ENCODE data around the gene RTP4. TPM values are rescaled to one million over a fixed set of nuclear protein-coding genes. Genes with fewer than 3 reads are reported as not detected.
"Not testable (repeated sequence)": the region's sequence is repeated elsewhere in the genome, so short reads cannot be mapped to it uniquely, and the experiment has no call there.

The RTP4 gene
- total RNA-seq, 1 donor from 2014 or later, result not detected

GRCh38 chr3:187370051-187370450, 1.9 kb downstream of the RTP4 start:
- no peak for DNase-seq

DNA sequence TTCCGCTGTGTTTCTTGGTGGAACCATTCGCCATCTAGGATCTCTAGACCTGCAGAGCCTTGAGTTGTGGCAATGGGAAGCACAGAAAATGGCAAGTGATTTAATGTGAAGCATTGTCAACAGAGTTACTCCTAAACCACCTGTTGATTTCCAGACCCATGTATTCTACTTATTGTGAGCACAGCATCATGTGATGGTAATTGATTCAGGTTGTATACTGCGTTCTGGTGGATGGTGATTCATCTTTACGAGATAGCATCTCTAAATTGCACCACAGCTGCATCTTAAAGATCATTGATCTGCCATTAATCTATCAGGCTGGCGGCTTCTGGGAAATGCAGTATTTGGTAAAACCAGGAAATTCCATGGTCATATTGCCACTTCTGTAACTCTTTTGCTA, 7.4 kb downstream of the RTP4 start:
- DNase-seq, result no peak

DNA sequence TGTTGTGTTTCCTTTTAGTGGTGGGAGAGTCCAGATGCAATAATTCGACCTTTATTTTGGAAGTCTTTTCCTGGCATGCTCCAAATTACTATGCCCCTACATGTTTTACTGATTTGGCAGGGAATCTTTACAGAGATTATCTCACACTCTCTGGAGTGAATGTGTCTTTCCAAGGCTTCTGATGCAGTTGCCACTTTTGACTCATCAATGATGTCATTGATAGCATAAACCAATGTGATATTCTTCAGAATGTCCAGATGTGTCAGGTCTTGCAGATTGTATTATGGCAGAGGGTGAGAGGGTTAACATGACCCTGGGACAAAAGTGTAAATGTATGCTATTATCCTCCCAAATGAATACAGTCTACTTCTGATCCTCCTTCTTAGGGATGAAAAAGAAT, 9.7 kb downstream of the RTP4 start:
- DNase-seq, result no peak

DNA sequence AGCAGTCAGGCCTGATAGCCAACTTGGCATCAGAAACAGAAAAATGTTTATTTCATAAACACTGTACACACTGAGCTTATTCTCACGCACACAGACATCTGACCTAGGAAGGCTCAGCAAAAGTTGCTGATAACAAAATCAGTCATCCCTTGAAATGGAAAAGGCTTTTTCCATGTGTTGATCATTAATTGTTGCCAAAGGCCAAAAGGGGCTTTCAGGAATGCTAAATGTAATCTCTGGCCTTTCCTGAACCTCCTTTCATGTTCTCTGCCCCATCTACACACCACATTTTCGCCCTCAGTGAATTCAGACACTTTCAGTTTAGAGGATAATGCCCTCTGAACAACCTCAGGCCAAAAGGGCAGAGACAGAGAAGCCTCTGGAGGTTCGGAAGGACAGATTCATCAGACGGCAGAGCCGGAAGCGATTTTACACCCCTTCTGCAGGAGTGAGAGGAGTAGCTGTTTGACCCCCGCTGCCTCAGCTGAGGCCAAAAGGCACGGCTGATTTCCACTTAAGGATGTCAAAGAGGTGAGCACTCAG, 14.5 kb downstream of the RTP4 start:
- no peak for DNase-seq

DNA sequence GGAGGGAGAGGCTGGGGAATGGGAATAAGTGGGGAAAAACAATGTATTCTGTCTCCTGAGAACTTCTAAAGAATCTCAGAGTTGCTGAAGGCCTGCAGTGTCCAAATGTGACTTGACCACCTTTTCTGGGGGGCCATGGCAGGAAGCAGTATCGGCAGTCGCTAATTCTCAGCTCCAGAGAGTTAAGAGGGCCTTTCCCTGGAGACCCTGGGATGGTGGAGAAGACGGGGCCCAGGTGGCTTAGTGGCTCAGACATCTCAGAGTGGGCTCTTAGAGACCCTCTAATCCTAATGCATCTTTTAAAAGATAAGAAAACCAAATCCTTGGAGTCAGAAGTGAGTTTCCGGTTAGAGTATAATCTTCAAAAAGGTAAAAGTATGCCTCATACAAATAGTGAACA, 15.1 kb downstream of the RTP4 start:
- DNase-seq, result no peak

- DNase-seq, result no peak
Observed at GRCh38 chr3:187385296-187385695, 17.1 kb downstream of the RTP4 start.

- DNase-seq, result no peak
Observed at GRCh38 chr3:187396661-187397060, 28.5 kb downstream of the RTP4 start.

- DNase-seq, result no peak
Observed at GRCh38 chr3:187398955-187399354, 30.8 kb downstream of the RTP4 start.

DNA sequence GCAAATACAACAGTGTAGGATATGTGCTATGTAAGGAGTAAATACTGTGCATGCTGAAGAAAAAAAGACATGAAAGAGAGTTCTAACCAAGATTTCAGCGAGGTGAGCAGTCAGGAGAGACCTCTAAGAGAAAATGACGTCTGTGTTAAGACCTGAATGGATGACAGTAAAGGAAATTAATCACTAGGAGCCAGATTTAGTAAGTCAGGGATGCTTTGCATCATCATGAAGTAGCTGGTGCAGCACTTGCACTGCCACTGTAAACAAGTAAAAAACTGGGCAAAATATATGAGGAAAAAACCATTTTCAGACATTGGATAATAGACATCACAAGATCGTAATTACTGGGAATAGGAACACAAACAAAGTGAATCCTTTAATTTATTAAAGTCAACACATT, 32.6 kb downstream of the RTP4 start:
- DNase-seq, result no peak

GRCh38 chr3:187401856-187402255, 33.7 kb downstream of the RTP4 start:
- DNase-seq, result no peak

DNA sequence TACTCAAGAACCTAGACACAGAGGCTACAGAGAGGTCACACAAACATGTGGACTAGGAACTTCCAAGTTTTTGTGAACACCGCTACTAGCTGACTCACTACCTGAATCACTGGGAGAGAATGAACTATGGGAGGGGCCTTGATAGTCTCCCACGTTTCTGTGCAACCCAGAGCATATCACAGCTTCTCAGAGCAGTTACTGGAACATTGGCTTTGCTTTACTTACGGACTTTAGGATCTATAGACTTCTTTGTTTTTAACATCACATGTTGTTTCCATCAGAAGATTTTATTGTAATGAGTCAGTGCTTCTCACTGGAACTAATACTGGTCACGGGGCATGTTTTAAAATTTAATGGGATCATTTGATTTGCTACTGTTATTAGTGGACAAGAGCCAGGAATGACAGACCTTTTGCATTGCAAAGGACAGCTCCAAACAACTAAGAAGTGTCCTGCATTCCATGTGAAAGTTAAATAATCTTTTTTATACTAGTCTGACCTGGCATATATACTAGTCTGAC, 35.6 kb downstream of the RTP4 start:
- DNase-seq, result peak; percentile 38

DNA sequence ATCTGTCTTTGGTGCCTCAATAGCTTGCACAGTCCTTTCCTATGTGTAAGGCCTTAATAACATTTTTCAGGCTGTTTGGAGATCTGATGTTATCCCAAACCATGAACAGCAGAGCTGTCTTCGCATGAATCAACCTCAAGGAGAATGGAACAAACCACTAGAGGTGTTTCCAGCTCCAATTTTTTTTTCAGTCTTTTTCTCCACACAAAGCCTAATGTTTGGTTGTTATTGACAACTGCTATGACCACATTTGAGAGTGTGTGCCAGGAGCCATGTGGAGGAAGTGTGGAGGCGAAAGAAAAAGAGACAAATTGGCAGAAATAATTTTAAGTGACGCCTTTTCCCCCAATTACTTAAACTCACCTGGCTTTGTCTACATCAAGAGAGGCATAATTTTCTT, 38.7 kb downstream of the RTP4 start:
- peak; percentile 38 for DNase-seq

- not testable (repeated sequence) for DNase-seq
Observed at GRCh38 chr3:187411991-187412781, 44.0 kb downstream of the RTP4 start.

Other genes with a start within 250 kb of the RTP4 start
- gene RPL39L, start 228.9 kb upstream of the RTP4 start, total RNA-seq, result 3.0 TPM
- 1.0 TPM for gene RTP1, start 170.9 kb upstream of the RTP4 start, total RNA-seq
- gene MASP1, start 76.6 kb upstream of the RTP4 start, total RNA-seq, result 12.0 TPM